Measurements from ENCODE around the gene CDK5R2. TPM values are rescaled to one million over a fixed set of nuclear protein-coding genes. Genes with fewer than 3 reads are reported as not detected.

CDK5R2 gene
- total and polyA plus RNA-seq, 2 of the 13 experiments (the other 11 are each of a cell fraction or from before 2014, with no cell fraction given), result not detected

GRCh38 chr2:219002395-219003266 is 43.2 kb downstream of the CDK5R2 start (continued):
- TF ChIP-seq, protein P1, sequence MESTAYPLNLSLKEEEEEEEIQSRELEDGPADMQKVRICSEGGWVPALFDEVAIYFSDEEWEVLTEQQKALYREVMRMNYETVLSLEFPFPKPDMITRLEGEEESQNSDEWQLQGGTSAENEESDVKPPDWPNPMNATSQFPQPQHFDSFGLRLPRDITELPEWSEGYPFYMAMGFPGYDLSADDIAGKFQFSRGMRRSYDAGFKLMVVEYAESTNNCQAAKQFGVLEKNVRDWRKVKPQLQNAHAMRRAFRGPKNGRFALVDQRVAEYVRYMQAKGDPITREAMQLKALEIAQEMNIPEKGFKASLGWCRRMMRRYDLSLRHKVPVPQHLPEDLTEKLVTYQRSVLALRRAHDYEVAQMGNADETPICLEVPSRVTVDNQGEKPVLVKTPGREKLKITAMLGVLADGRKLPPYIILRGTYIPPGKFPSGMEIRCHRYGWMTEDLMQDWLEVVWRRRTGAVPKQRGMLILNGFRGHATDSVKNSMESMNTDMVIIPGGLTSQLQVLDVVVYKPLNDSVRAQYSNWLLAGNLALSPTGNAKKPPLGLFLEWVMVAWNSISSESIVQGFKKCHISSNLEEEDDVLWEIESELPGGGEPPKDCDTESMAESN (CRISPR knock-in tag; conservative IDR thresholded peaks at IDR 0.05), result peak; percentile 66; the same call in 1 of the 2 replicates
- TF ChIP-seq, protein P2, sequence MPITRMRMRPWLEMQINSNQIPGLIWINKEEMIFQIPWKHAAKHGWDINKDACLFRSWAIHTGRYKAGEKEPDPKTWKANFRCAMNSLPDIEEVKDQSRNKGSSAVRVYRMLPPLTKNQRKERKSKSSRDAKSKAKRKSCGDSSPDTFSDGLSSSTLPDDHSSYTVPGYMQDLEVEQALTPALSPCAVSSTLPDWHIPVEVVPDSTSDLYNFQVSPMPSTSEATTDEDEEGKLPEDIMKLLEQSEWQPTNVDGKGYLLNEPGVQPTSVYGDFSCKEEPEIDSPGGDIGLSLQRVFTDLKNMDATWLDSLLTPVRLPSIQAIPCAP (CRISPR knock-in tag; IDR thresholded peaks at IDR 0.05; ENCODE audit: low read depth), result 0 out of 2 replicates have a peak, but pooled peaks have one; percentile 62
- peak; percentile 83 for TF ChIP-seq XRCC5 (optimal IDR thresholded peaks at IDR 0.05; ENCODE audit: low read length)
- TF ChIP-seq TERF1 (CRISPR knock-in tag; IDR thresholded peaks at IDR 0.05), result no peak
- TF ChIP-seq SAP130 (CRISPR knock-in tag; IDR thresholded peaks at IDR 0.05; ENCODE audit: low read depth), result peak; percentile 34; the same call in 1 of the 2 replicates
- no peak for TF ChIP-seq NONO (IDR thresholded peaks at IDR 0.05)
- TF ChIP-seq NONO (CRISPR knock-in tag; conservative IDR thresholded peaks at IDR 0.05), result peak; percentile 40
- no peak for TF ChIP-seq ATF1 (CRISPR knock-in tag; IDR thresholded peaks at IDR 0.05)
- TF ChIP-seq HNF4G (IDR thresholded peaks at IDR 0.05; ENCODE audit: borderline replicate concordance, low read depth, low read length), result 0 out of 2 replicates have a peak, but pooled peaks have one; percentile 8
- 0 out of 2 replicates have a peak, but pooled peaks have one; percentile 33 for TF ChIP-seq HNF4G (CRISPR knock-in tag; IDR thresholded peaks at IDR 0.05; ENCODE audit: borderline replicate concordance, low read depth)
- peak; percentile 38; the same call in 1 of the 2 replicates for TF ChIP-seq ELF3 (CRISPR knock-in tag; IDR thresholded peaks at IDR 0.05)
- no peak for TF ChIP-seq ZNF136 (CRISPR knock-in tag; IDR thresholded peaks at IDR 0.05; ENCODE audit: low read depth)
- no peak for TF ChIP-seq KLF13 (CRISPR knock-in tag; IDR thresholded peaks at IDR 0.05)
- TF ChIP-seq KDM1A (CRISPR knock-in tag; IDR thresholded peaks at IDR 0.05), result 0 out of 2 replicates have a peak, but pooled peaks have one; percentile 28
- no peak for TF ChIP-seq ZNF496 (CRISPR knock-in tag; IDR thresholded peaks at IDR 0.05; ENCODE audit: insufficient replicate concordance)
- 0 out of 2 replicates have a peak, but pooled peaks have one; percentile 7 for TF ChIP-seq EZH2 (conservative IDR thresholded peaks at IDR 0.05; ENCODE audit: low read depth, low read length)
- TF ChIP-seq ZNF354B (CRISPR knock-in tag; IDR thresholded peaks at IDR 0.05), result 0 out of 2 replicates have a peak, but pooled peaks have one; percentile 4
- 0 out of 2 replicates have a peak, but pooled peaks have one; percentile 45 for TF ChIP-seq CHCHD3 (CRISPR knock-in tag; IDR thresholded peaks at IDR 0.05)
- no peak for TF ChIP-seq TCF7 (IDR thresholded peaks at IDR 0.05; ENCODE audit: low read depth)
- TF ChIP-seq ZNF550 (CRISPR knock-in tag; IDR thresholded peaks at IDR 0.05; ENCODE audit: borderline replicate concordance), result 0 out of 2 replicates have a peak, but pooled peaks have one; percentile 80
- TF ChIP-seq ZNF577 (CRISPR knock-in tag; IDR thresholded peaks at IDR 0.05; ENCODE audit: borderline replicate concordance, low read depth), result 0 out of 2 replicates have a peak, but pooled peaks have one; percentile 40
- 0 out of 2 replicates have a peak, but pooled peaks have one; percentile 33 for TF ChIP-seq ARNTL (CRISPR knock-in tag; IDR thresholded peaks at IDR 0.05)
- TF ChIP-seq, protein P3, sequence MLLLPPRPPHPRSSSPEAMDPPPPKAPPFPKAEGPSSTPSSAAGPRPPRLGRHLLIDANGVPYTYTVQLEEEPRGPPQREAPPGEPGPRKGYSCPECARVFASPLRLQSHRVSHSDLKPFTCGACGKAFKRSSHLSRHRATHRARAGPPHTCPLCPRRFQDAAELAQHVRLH (CRISPR knock-in tag; IDR thresholded peaks at IDR 0.05; ENCODE audit: borderline replicate concordance, low read depth), result 0 out of 2 replicates have a peak, but pooled peaks have one; percentile 23
